Breast epithelium (tissue), 3 donors: Measurements from ENCODE around the gene ZNF799.

ENCODE experiments used
- POLR2A ChIP-seq: fragments of 450-650 bp; IDR thresholded peaks from one replicate; pipeline ENCODE4 v1.6.1; 2016; ENCODE audit warnings: antibody characterized with exemption, mild to moderate bottlenecking, moderate library complexity
- POLR2AphosphoS5 ChIP-seq, 3 donors: sonication (generic); formaldehyde crosslinking; IDR thresholded peaks; one replicate each; pipeline ENCODE4 v1.6.1; 2017; ENCODE audit warnings: antibody characterized with exemption in 3 of 3
- TF ChIP-seq, protein P1 (sequence below), 3 donors: fragments of 450-650 bp; IDR thresholded peaks; one replicate each; pipeline ENCODE4 v1.5.1; 2016 to 2017; ENCODE audit warnings: antibody characterized with exemption in 3 of 3, mild to moderate bottlenecking in 3 of 3, moderate library complexity in 3 of 3

DNA sequence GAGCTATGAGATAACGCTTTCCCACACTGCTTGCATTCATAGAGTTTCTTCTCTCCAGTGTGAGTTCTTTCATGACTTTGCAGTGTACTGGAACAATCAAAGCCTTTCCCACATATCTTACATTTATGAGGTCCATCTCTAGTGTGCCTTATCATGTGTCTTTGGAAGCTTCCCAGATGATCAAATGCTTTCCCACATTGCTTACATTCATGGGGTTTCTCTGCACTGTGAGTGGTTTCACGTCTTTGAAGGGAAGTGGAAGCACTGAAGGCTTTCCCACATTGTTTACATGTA is 20.7 kb downstream of the ZNF799 start:
- TF ChIP-seq POLR2A = no peak
- TF ChIP-seq, protein P1, sequence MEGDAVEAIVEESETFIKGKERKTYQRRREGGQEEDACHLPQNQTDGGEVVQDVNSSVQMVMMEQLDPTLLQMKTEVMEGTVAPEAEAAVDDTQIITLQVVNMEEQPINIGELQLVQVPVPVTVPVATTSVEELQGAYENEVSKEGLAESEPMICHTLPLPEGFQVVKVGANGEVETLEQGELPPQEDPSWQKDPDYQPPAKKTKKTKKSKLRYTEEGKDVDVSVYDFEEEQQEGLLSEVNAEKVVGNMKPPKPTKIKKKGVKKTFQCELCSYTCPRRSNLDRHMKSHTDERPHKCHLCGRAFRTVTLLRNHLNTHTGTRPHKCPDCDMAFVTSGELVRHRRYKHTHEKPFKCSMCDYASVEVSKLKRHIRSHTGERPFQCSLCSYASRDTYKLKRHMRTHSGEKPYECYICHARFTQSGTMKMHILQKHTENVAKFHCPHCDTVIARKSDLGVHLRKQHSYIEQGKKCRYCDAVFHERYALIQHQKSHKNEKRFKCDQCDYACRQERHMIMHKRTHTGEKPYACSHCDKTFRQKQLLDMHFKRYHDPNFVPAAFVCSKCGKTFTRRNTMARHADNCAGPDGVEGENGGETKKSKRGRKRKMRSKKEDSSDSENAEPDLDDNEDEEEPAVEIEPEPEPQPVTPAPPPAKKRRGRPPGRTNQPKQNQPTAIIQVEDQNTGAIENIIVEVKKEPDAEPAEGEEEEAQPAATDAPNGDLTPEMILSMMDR (IDR thresholded peaks at IDR 0.05) = no peak
- TF ChIP-seq POLR2AphosphoS5 (IDR thresholded peaks at IDR 0.05) = no peak
